Mesothelial cell of epicardium (in vitro differentiated cells): ENCODE data around the gene MICOS13. TPM values are rescaled to one million over a fixed set of nuclear protein-coding genes. Genes with fewer than 3 reads are reported as not detected.

Source experiments
- DNase-seq, 2 experiments: peaks; one replicate each; pipeline ENCODE4 v3.0.0; 2021; ENCODE audit warnings: low spot score in 2 of 2; ENCODE audit not compliant: unreplicated experiment in 2 of 2
- H3K27ac Mint-ChIP-seq: 2 replicates; pipeline ENCODE4 v1.8.0; 2021; ENCODE audit warnings: mixed read lengths
- H3K27me3 Mint-ChIP-seq: 2 replicates; pipeline ENCODE4 v1.8.0; 2021; ENCODE audit warnings: low read depth, mixed read lengths
- H3K36me3 Mint-ChIP-seq: 2 replicates; pipeline ENCODE4 v1.8.0; 2021; ENCODE audit warnings: mixed read lengths
- H3K4me1 Mint-ChIP-seq: 2 replicates; pipeline ENCODE4 v1.8.0; 2021; ENCODE audit warnings: mixed read lengths
- H3K4me3 Mint-ChIP-seq: 2 replicates; pipeline ENCODE4 v1.8.0; 2021; ENCODE audit warnings: mild to moderate bottlenecking, moderate library complexity, mixed read lengths
- H3K9me3 Mint-ChIP-seq: 2 replicates; pipeline ENCODE4 v1.8.0; 2021; ENCODE audit warnings: mixed read lengths
- CTCF ChIP-seq: fragments of 200-600 bp; sonication (generic); IDR thresholded peaks from one replicate; pipeline ENCODE4 v1.5.0; 2021; ENCODE audit warnings: antibody characterized with exemption; ENCODE audit not compliant: unreplicated experiment
- total RNA-seq: library from RNA; stranded (reverse); gene quantifications from 3 replicates; pipeline ENCODE4 v1.2.1, GENCODE V29; 2021

The MICOS13 gene
- 30.0 to 32.3 TPM (median 30.7 TPM) in 3 replicates for total RNA-seq

- no peaks in the 10 kb centered on the region for H3K36me3 Mint-ChIP-seq
- peak within 1 kb of the TSS; percentile 96 for H3K27ac Mint-ChIP-seq
- H3K27me3 Mint-ChIP-seq: no peaks in the 10 kb centered on the region
- no peak for TF ChIP-seq CTCF
- H3K9me3 Mint-ChIP-seq: no peaks in the 10 kb centered on the region
- peak within 1 kb of the TSS; percentile 100 for H3K4me3 Mint-ChIP-seq
- peaks cover 30% of the 10 kb centered on the region for H3K4me1 Mint-ChIP-seq
- DNase-seq: peak; percentile 96 to 99
Measured at GRCh38 chr19:5680437-5681368, at the start of gene MICOS13, which contains the start of gene HSD11B1L. Gene MICOS13 (minus strand): TSS chr19:5680516. CDS start chr19:5680486, 30 bp downstream. Gene HSD11B1L (plus strand): TSS chr19:5681027. CDS start chr19:5684833, 3,806 bp downstream.

- H3K36me3 Mint-ChIP-seq: no peaks in the 10 kb centered on the region
- no peak for DNase-seq
- H3K4me3 Mint-ChIP-seq: no peak overlapping the region
- no peaks in the 10 kb centered on the region for H3K9me3 Mint-ChIP-seq
- H3K27ac Mint-ChIP-seq: no peak overlapping the region
- no peaks in the 10 kb centered on the region for H3K4me1 Mint-ChIP-seq
- no peak for TF ChIP-seq CTCF
- H3K27me3 Mint-ChIP-seq: peaks cover 7% of the 10 kb centered on the region
Measured at GRCh38 chr19:5727453-5728050, 47.2 kb upstream of the MICOS13 start.

GRCh38 chr19:5719961-5720790 lies 39.9 kb upstream of the MICOS13 start, which contains the start of the genes CATSPERD and LONP1:
Gene CATSPERD (plus strand): TSS chr19:5720637. CDS start chr19:5720738, 101 bp downstream.
Gene LONP1 (minus strand): TSS chr19:5720146. CDS start chr19:5720132, 14 bp downstream.
- Mint-ChIP-seq H3K27me3 (peaks cover 3% of the 10 kb centered on the region), H3K36me3 (peaks cover 5% of the 10 kb centered on the region), H3K4me1 (peaks cover 15% of the 10 kb centered on the region), H3K27ac (peak within 1 kb of the TSS; percentile 98), H3K9me3 (no peaks in the 10 kb centered on the region), H3K4me3 (peak within 1 kb of the TSS; percentile 88)
- TF ChIP-seq CTCF: peak; percentile 77
- DNase-seq: peak; percentile 98

- H3K27me3 Mint-ChIP-seq: no peaks in the 10 kb centered on the region
- peak overlapping the region; percentile 88 for H3K4me3 Mint-ChIP-seq
- no peaks in the 10 kb centered on the region for H3K9me3 Mint-ChIP-seq
- peaks cover 15% of the 10 kb centered on the region for H3K4me1 Mint-ChIP-seq
- peak overlapping the region; percentile 98 for H3K27ac Mint-ChIP-seq
- DNase-seq: no peak
- TF ChIP-seq CTCF: no peak
- H3K36me3 Mint-ChIP-seq: peaks cover 5% of the 10 kb centered on the region
Measured at GRCh38 chr19:5719274-5719960, 39.1 kb upstream of the MICOS13 start.
